ENCODE results near the gene IRS2. TPM values are rescaled to one million over a fixed set of nuclear protein-coding genes. Genes with fewer than 3 reads are reported as not detected.

IRS2 gene, protein sequence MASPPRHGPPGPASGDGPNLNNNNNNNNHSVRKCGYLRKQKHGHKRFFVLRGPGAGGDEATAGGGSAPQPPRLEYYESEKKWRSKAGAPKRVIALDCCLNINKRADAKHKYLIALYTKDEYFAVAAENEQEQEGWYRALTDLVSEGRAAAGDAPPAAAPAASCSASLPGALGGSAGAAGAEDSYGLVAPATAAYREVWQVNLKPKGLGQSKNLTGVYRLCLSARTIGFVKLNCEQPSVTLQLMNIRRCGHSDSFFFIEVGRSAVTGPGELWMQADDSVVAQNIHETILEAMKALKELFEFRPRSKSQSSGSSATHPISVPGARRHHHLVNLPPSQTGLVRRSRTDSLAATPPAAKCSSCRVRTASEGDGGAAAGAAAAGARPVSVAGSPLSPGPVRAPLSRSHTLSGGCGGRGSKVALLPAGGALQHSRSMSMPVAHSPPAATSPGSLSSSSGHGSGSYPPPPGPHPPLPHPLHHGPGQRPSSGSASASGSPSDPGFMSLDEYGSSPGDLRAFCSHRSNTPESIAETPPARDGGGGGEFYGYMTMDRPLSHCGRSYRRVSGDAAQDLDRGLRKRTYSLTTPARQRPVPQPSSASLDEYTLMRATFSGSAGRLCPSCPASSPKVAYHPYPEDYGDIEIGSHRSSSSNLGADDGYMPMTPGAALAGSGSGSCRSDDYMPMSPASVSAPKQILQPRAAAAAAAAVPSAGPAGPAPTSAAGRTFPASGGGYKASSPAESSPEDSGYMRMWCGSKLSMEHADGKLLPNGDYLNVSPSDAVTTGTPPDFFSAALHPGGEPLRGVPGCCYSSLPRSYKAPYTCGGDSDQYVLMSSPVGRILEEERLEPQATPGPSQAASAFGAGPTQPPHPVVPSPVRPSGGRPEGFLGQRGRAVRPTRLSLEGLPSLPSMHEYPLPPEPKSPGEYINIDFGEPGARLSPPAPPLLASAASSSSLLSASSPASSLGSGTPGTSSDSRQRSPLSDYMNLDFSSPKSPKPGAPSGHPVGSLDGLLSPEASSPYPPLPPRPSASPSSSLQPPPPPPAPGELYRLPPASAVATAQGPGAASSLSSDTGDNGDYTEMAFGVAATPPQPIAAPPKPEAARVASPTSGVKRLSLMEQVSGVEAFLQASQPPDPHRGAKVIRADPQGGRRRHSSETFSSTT (N-terminal part only)
- polyA plus RNA-seq (2012; rRNA removed): 5.2 and 7.0 TPM in 2 replicates
- 10.6 and 11.1 TPM in 2 replicates for polyA plus RNA-seq (2012; cell fraction: cytosol; rRNA removed)
- 9.2 and 9.9 TPM in 2 replicates for polyA plus RNA-seq (2012; cell fraction: nucleus; rRNA removed)

DNA sequence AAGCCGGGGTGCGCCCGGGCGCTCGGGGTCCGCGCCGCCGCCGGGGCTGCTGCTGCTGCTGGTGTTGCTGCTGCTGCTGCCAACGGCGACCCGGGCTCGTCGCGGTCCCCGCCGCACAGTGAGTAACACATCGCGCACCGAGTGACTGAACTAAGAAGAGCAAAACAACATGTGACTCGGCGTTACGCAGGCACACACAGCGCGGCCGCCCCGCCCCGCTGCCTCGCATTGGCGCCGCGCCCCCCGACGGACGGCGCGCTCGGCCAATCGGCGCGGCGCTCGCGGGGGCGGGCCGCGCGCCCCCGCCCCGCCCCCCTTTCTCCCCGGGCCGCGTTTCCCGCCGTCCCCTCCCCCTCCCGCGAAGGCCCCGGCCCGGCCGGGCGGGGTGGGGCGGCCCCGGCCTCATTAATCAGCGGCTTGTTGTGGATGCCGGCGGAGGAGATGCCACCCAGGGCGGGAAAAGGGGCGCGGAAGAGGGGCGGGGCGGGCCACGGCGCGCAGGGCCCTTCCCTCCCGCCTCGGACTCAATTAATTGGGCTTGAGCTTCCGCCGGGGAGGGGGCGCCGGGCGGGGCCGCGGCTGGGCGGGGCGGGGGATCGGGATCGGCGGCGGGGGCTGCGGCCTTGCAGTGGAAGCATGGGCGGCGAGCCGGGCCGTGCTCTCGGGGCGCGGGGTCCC is at the start of gene IRS2:
TSS of gene IRS2 (minus strand) at position 127 of the 678 bp plus-strand sequence. CDS start 530 bp downstream, outside the sequence.
- 0% methylated on average over 5 of the region's 98 CpGs for WGBS (ENCODE audit: low lambda C conversion rate)
- Histone ChIP-seq H2AFZ (ENCODE audit: low read depth) (peak within 1 kb of the TSS; percentile 70; the same call in 1 of the 2 replicates), H4K20me1 (ENCODE audit: insufficient read depth) (peaks cover 11% of the 10 kb centered on the region; the same call in 1 of the 2 replicates), H3K4me2 (peak within 1 kb of the TSS; percentile 99), H3K79me2 (ENCODE audit: insufficient read depth) (peaks cover 37% of the 10 kb centered on the region), H3K4me1 (ENCODE audit: control insufficient read depth in 1 of 2, insufficient read depth in 2 of 2, low read depth in 1 of 2, low read length in 1 of 2) (peaks cover 6 to 27% of the 10 kb centered on the region in 2 experiments; a peak in 3 of 4 replicates), H3K9me3 (no peaks in the 10 kb centered on the region), H3K4me3 (ENCODE audit: low read depth in 2 of 2, low read length in 1 of 2) (peak within 1 kb of the TSS; percentile 77 to 88), H3K27ac (ENCODE audit: low read depth in 2 of 2, low read length in 1 of 2) (peak within 1 kb of the TSS; percentile 71 to 96), H3K36me3 (replicated peaks in 1 of 2; ENCODE audit: control insufficient read depth in 1 of 2, insufficient read depth in 2 of 2, low read length in 1 of 2) (peaks cover 0 to 17% of the 10 kb centered on the region in 2 experiments), H3F3A (replicated peaks; ENCODE audit: insufficient read depth) (peaks cover 14% of the 10 kb centered on the region), H3K27me3 (ENCODE audit: insufficient read depth) (no peaks in the 10 kb centered on the region), H3K9ac (peak within 1 kb of the TSS; percentile 94), H3K9me2 (no peaks in the 10 kb centered on the region)
- POLR2A ChIA-PET: interaction anchor here (0.5 to 1.4 kb wide), 4 partner anchors 374 to 871 kb away, joined by 3 to 4 read pairs (median 3); no protein-coding TSS in a partner anchor
- peak; percentile 95 for DNase-seq
- CTCF ChIA-PET: interaction anchor here (1.4 kb wide), 1 partner anchor 83 kb away, joined by 4 read pairs; no protein-coding TSS in a partner anchor
- TF ChIP-seq, protein P1, sequence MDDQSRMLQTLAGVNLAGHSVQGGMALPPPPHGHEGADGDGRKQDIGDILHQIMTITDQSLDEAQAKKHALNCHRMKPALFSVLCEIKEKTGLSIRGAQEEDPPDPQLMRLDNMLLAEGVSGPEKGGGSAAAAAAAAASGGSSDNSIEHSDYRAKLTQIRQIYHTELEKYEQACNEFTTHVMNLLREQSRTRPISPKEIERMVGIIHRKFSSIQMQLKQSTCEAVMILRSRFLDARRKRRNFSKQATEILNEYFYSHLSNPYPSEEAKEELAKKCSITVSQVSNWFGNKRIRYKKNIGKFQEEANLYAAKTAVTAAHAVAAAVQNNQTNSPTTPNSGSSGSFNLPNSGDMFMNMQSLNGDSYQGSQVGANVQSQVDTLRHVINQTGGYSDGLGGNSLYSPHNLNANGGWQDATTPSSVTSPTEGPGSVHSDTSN (IDR thresholded peaks at IDR 0.05): peak; percentile 95
- TF ChIP-seq SIN3A (IDR thresholded peaks at IDR 0.05; ENCODE audit: borderline replicate concordance, low read depth, low read length): peak; percentile 72; the same call in 1 of the 2 replicates
- TF ChIP-seq TEAD4 (IDR thresholded peaks at IDR 0.05; ENCODE audit: borderline replicate concordance, insufficient read depth): peak; percentile 47; the same call in 1 of the 2 replicates
- TF ChIP-seq POLR2AphosphoS5 (IDR thresholded peaks at IDR 0.05; ENCODE audit: low read depth, low read length): peak; percentile 98
- peak; percentile 82 for TF ChIP-seq CHD2 (IDR thresholded peaks at IDR 0.05; ENCODE audit: low read length, partially characterized antibody)
- TF ChIP-seq, protein P2, sequence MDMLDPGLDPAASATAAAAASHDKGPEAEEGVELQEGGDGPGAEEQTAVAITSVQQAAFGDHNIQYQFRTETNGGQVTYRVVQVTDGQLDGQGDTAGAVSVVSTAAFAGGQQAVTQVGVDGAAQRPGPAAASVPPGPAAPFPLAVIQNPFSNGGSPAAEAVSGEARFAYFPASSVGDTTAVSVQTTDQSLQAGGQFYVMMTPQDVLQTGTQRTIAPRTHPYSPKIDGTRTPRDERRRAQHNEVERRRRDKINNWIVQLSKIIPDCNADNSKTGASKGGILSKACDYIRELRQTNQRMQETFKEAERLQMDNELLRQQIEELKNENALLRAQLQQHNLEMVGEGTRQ (IDR thresholded peaks at IDR 0.05; ENCODE audit: borderline replicate concordance, low read depth, low read length): no peak
- no peak for TF ChIP-seq EZH2phosphoT487 (IDR thresholded peaks at IDR 0.05; ENCODE audit: borderline replicate concordance, low read depth)
- peak; percentile 30; the same call in 1 of the 2 replicates for TF ChIP-seq JUND (IDR thresholded peaks at IDR 0.05)
- TF ChIP-seq SMC3 (IDR thresholded peaks at IDR 0.05; ENCODE audit: low read depth, low read length): no peak
- peak; percentile 50 to 60; a peak in 2 of 4 replicates for TF ChIP-seq EP300 (IDR thresholded peaks at IDR 0.05; ENCODE audit: borderline replicate concordance in 1 of 2, low read depth in 1 of 2, low read length in 1 of 2)
- TF ChIP-seq RFX5 (IDR thresholded peaks at IDR 0.05; ENCODE audit: low read length): no peak
- no peak for TF ChIP-seq GATA2 (CRISPR knock-in tag; IDR thresholded peaks at IDR 0.05)
- TF ChIP-seq, protein P3, sequence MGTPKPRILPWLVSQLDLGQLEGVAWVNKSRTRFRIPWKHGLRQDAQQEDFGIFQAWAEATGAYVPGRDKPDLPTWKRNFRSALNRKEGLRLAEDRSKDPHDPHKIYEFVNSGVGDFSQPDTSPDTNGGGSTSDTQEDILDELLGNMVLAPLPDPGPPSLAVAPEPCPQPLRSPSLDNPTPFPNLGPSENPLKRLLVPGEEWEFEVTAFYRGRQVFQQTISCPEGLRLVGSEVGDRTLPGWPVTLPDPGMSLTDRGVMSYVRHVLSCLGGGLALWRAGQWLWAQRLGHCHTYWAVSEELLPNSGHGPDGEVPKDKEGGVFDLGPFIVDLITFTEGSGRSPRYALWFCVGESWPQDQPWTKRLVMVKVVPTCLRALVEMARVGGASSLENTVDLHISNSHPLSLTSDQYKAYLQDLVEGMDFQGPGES (IDR thresholded peaks at IDR 0.05; ENCODE audit: low read depth, low read length): peak; percentile 44
- no peak; the same call in 1 of the 2 replicates for TF ChIP-seq RAD21 (IDR thresholded peaks at IDR 0.05; ENCODE audit: low read length)
- TF ChIP-seq, protein P4, sequence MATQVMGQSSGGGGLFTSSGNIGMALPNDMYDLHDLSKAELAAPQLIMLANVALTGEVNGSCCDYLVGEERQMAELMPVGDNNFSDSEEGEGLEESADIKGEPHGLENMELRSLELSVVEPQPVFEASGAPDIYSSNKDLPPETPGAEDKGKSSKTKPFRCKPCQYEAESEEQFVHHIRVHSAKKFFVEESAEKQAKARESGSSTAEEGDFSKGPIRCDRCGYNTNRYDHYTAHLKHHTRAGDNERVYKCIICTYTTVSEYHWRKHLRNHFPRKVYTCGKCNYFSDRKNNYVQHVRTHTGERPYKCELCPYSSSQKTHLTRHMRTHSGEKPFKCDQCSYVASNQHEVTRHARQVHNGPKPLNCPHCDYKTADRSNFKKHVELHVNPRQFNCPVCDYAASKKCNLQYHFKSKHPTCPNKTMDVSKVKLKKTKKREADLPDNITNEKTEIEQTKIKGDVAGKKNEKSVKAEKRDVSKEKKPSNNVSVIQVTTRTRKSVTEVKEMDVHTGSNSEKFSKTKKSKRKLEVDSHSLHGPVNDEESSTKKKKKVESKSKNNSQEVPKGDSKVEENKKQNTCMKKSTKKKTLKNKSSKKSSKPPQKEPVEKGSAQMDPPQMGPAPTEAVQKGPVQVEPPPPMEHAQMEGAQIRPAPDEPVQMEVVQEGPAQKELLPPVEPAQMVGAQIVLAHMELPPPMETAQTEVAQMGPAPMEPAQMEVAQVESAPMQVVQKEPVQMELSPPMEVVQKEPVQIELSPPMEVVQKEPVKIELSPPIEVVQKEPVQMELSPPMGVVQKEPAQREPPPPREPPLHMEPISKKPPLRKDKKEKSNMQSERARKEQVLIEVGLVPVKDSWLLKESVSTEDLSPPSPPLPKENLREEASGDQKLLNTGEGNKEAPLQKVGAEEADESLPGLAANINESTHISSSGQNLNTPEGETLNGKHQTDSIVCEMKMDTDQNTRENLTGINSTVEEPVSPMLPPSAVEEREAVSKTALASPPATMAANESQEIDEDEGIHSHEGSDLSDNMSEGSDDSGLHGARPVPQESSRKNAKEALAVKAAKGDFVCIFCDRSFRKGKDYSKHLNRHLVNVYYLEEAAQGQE (IDR thresholded peaks at IDR 0.05; ENCODE audit: low read depth, low read length): peak; percentile 16; the same call in 1 of the 2 replicates
- peak; percentile 97 for TF ChIP-seq TAF1 (IDR thresholded peaks at IDR 0.05; ENCODE audit: borderline replicate concordance, low read depth, low read length)
- TF ChIP-seq FOXM1 (IDR thresholded peaks at IDR 0.05; ENCODE audit: low read depth): no peak
- TF ChIP-seq RCOR1 (IDR thresholded peaks at IDR 0.05; ENCODE audit: low read length): no peak
- no peak for TF ChIP-seq MEF2A (IDR thresholded peaks at IDR 0.05; ENCODE audit: borderline replicate concordance, low read depth)

All from SK-N-SH (cell line).